HepG2 (cell line): Measurements from ENCODE around the gene CPNE5. TPM values are rescaled to one million over a fixed set of nuclear protein-coding genes. Genes with fewer than 3 reads are reported as not detected.

Experiments
- CENPX ChIP-seq: sonication (generic); formaldehyde crosslinking; IDR thresholded peaks from 2 replicates; pipeline ENCODE4 v1.9.0; 2021; ENCODE audit warnings: mild to moderate bottlenecking, missing genetic modification reagents, moderate library complexity
- HES4 ChIP-seq: sonication (generic); formaldehyde crosslinking; IDR thresholded peaks from 2 replicates; pipeline ENCODE4 v1.9.0; 2021; ENCODE audit warnings: mild to moderate bottlenecking, missing genetic modification reagents, borderline replicate concordance
- HNRNPH1 ChIP-seq: fragments of 200-400 bp; formaldehyde crosslinking; optimal IDR thresholded peaks from 2 replicates; pipeline ENCODE3; 2017; ENCODE audit warnings: mild to moderate bottlenecking, low read depth, low read length
- HOXA5 ChIP-seq: sonication (generic); formaldehyde crosslinking; IDR thresholded peaks from 2 replicates; pipeline ENCODE4 v1.4.0; 2020; ENCODE audit warnings: missing genetic modification reagents
- IKZF1 ChIP-seq: fragments of 450-650 bp; IDR thresholded peaks from 2 replicates; pipeline ENCODE4 v1.7.1; 2016
- MLLT10 ChIP-seq: sonication (generic); formaldehyde crosslinking; IDR thresholded peaks from 2 replicates; pipeline ENCODE4 v1.4.0; 2020; ENCODE audit warnings: missing genetic modification reagents
- NFATC3 ChIP-seq: sonication (generic); formaldehyde crosslinking; IDR thresholded peaks from 2 replicates; pipeline ENCODE4 v1.5.1; 2020; ENCODE audit warnings: mild to moderate bottlenecking, missing genetic modification reagents
- RFX5 ChIP-seq: IDR thresholded peaks from 2 replicates; pipeline ENCODE4 v1.6.1; 2011; ENCODE audit warnings: low read depth, low read length, improper control_type of control experiment
- SCMH1 ChIP-seq: sonication (generic); formaldehyde crosslinking; IDR thresholded peaks from 2 replicates; pipeline ENCODE4 v1.9.0; 2021; ENCODE audit warnings: missing genetic modification reagents, mild to moderate bottlenecking, borderline replicate concordance
- SIX1 ChIP-seq: sonication (generic); formaldehyde crosslinking; IDR thresholded peaks from 2 replicates; pipeline ENCODE4 v1.4.0; 2020; ENCODE audit warnings: missing genetic modification reagents, borderline replicate concordance
- SP1 ChIP-seq, 2 experiments: fragments of 450-650 bp in 1 of 2; sonication (generic) in 1 of 2; formaldehyde crosslinking in 1 of 2; IDR thresholded peaks; 2 replicates each; pipeline versions ENCODE4 v1.4.0 to v1.6.1; 2016 to 2020; ENCODE audit warnings: missing genetic modification reagents in 1 of 2
- TBP ChIP-seq: sonication (generic); formaldehyde crosslinking; IDR thresholded peaks from 2 replicates; pipeline ENCODE4 v1.5.0; 2020; ENCODE audit warnings: missing genetic modification reagents
- YEATS4 ChIP-seq: sonication (generic); formaldehyde crosslinking; IDR thresholded peaks from 2 replicates; pipeline ENCODE4 v1.4.0; 2020; ENCODE audit warnings: missing genetic modification reagents, borderline replicate concordance
- ZMYM2 ChIP-seq: sonication (generic); formaldehyde crosslinking; IDR thresholded peaks from 2 replicates; pipeline ENCODE4 v1.8.0; 2022; ENCODE audit warnings: mild to moderate bottlenecking, missing genetic modification reagents
- ZNF160 ChIP-seq: sonication (generic); formaldehyde crosslinking; IDR thresholded peaks from 2 replicates; pipeline ENCODE4 v1.8.0; 2022; ENCODE audit warnings: mild to moderate bottlenecking, inconsistent platforms, missing genetic modification reagents
- ZNF713 ChIP-seq: sonication (generic); formaldehyde crosslinking; IDR thresholded peaks from 2 replicates; pipeline ENCODE4 v1.4.0; 2020; ENCODE audit warnings: mild to moderate bottlenecking, missing genetic modification reagents
- ZNF737 ChIP-seq: sonication (generic); formaldehyde crosslinking; IDR thresholded peaks from 2 replicates; pipeline ENCODE4 v1.5.0; 2020; ENCODE audit warnings: missing genetic modification reagents, mild to moderate bottlenecking, borderline replicate concordance
- ZNF782 ChIP-seq: sonication (generic); formaldehyde crosslinking; IDR thresholded peaks from 2 replicates; pipeline ENCODE4 v1.4.0; 2020; ENCODE audit warnings: missing genetic modification reagents, mild to moderate bottlenecking, borderline replicate concordance
- polyA plus RNA-seq, 8 experiments: library from polyadenylated mRNA; depleted of rRNA in 3 of 8; stranded (reverse) in 7 of 8; unstranded in 1 of 8; fragments of >200 nt; fragmentation: Illumina TruSeq in 4 of 8; extraction: Trizol in 4 of 8; gene quantifications; 2 replicates each; pipeline versions ENCODE4 v1.2.1 to v1.2.3, GENCODE V29; 2011 to 2016; ENCODE audit warnings: low read depth in 4 of 8, missing spikeins in 1 of 8, mixed read lengths in 1 of 8; ENCODE audit not compliant: insufficient read depth in 1 of 8
- total RNA-seq, 5 experiments: library from RNA; depleted of rRNA; stranded (reverse); fragments of >200 nt; fragmentation: Illumina TruSeq; extraction: Trizol; gene quantifications; 2 replicates each; pipeline ENCODE4 v1.2.3, GENCODE V29; 2016; ENCODE audit warnings: low read depth in 1 of 5
- TF ChIP-seq, protein P1 (sequence below): IDR thresholded peaks from 2 replicates; pipeline ENCODE4 v1.6.1; 2016; ENCODE audit warnings: missing genetic modification reagents, missing compliant biosample characterization
- TF ChIP-seq, protein P2 (sequence below): sonication (generic); formaldehyde crosslinking; IDR thresholded peaks from 2 replicates; pipeline ENCODE4 v1.4.0; 2020; ENCODE audit warnings: missing genetic modification reagents, mild to moderate bottlenecking, borderline replicate concordance
- TF ChIP-seq, protein P3 (sequence below): sonication (generic); formaldehyde crosslinking; IDR thresholded peaks from 2 replicates; pipeline ENCODE4 v1.8.0; 2022; ENCODE audit warnings: mild to moderate bottlenecking, missing genetic modification reagents, moderate library complexity
- TF ChIP-seq, protein P4 (sequence below): IDR thresholded peaks from 2 replicates; pipeline ENCODE4 v1.6.1; 2016; ENCODE audit warnings: missing compliant biosample characterization, missing genetic modification reagents, borderline replicate concordance
- TF ChIP-seq, protein P5 (sequence below): sonication (generic); formaldehyde crosslinking; IDR thresholded peaks from 2 replicates; pipeline ENCODE4 v1.8.0; 2022; ENCODE audit warnings: mild to moderate bottlenecking, missing genetic modification reagents
- TF ChIP-seq, protein P6 (sequence below): IDR thresholded peaks from 2 replicates; pipeline ENCODE4 v1.6.1; 2018; ENCODE audit warnings: missing genetic modification reagents, mild to moderate bottlenecking, missing compliant biosample characterization

Gene CPNE5
- total and polyA plus RNA-seq, 2 of the 13 experiments (the other 11 are each of a cell fraction or from before 2014, with no cell fraction given): 0.16 TPM; not detected in 1

DNA sequence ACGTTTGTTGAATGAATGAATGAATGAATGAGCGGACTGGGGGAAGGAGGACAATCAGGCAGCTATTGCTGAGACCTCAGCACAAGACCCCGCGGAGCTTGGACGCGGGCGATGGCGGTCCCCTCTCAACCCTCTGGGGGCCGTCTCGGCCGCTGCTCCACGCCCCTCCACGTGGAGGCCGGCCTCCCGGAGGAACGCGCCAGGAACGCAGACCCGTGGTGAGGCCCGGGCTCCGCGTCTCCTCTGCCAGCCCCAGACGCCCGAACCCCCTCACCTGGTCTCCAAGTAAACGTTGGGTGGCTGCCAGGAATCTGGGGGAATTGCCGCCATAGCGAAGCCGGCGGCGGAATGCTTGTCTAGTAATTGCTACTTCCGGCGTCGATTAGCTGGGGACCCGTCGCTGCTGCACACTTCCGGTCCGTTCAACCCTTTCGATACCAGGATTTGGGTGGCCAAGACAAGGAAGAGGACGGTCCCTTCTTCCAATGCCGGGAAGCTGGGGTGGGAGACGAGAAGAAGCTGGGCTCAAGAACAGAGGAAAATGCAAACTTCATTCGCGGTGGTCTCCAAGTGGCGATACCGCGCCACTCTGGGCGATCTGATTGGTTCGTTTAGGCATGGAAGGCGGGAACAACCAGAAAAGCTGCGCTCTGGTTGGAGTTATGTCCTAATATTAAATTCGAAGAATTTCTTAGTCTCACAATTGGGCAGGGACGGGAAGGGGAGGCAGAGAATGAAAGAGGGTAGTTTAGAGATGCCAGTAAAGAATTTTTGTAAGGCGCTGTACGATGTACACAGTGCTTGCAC is 35.4 kb upstream of the CPNE5 start, which contains the start of gene PPIL1 (continued):
- TF ChIP-seq, protein P1, sequence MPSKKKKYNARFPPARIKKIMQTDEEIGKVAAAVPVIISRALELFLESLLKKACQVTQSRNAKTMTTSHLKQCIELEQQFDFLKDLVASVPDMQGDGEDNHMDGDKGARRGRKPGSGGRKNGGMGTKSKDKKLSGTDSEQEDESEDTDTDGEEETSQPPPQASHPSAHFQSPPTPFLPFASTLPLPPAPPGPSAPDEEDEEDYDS (CRISPR knock-in tag): peak; percentile 91
- TF ChIP-seq, protein P2, sequence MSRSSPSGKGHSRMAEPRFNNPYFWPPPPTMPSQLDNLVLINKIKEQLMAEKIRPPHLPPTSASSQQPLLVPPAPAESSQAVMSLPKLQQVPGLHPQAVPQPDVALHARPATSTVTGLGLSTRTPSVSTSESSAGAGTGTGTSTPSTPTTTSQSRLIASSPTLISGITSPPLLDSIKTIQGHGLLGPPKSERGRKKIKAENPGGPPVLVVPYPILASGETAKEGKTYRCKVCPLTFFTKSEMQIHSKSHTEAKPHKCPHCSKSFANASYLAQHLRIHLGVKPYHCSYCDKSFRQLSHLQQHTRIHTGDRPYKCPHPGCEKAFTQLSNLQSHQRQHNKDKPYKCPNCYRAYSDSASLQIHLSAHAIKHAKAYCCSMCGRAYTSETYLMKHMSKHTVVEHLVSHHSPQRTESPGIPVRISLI (CRISPR knock-in tag): no peak; the same call in 1 of the 2 replicates
- TF ChIP-seq HOXA5 (CRISPR knock-in tag) (peak; percentile 76), HES4 (CRISPR knock-in tag) (peak; percentile 90; the same call in 1 of the 2 replicates), ZNF713 (CRISPR knock-in tag) (no peak), MLLT10 (CRISPR knock-in tag) (no peak), RFX5 (peak; percentile 5; the same call in 1 of the 2 replicates), NFATC3 (no peak; the same call in 1 of the 2 replicates), ZMYM2 (CRISPR knock-in tag) (no peak), YEATS4 (peak; percentile 100), SCMH1 (CRISPR knock-in tag) (no peak), IKZF1 (no peak), ZNF782 (0 out of 2 replicates have a peak, but pooled peaks have one; percentile 74), ZNF737 (CRISPR knock-in tag) (peak; percentile 79; the same call in 1 of the 2 replicates), ZNF160 (CRISPR knock-in tag) (peak; percentile 80), SIX1 (CRISPR knock-in tag) (peak; percentile 37; the same call in 1 of the 2 replicates), CENPX (CRISPR knock-in tag) (no peak), HNRNPH1 (no peak), SP1 (IDR thresholded peaks at IDR 0.05) (no peak), SP1 (CRISPR knock-in tag; IDR thresholded peaks at IDR 0.05) (peak; percentile 80), TBP (CRISPR knock-in tag) (no peak)
- TF ChIP-seq, protein P3, sequence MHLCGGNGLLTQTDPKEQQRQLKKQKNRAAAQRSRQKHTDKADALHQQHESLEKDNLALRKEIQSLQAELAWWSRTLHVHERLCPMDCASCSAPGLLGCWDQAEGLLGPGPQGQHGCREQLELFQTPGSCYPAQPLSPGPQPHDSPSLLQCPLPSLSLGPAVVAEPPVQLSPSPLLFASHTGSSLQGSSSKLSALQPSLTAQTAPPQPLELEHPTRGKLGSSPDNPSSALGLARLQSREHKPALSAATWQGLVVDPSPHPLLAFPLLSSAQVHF (CRISPR knock-in tag): no peak
- TF ChIP-seq, protein P4, sequence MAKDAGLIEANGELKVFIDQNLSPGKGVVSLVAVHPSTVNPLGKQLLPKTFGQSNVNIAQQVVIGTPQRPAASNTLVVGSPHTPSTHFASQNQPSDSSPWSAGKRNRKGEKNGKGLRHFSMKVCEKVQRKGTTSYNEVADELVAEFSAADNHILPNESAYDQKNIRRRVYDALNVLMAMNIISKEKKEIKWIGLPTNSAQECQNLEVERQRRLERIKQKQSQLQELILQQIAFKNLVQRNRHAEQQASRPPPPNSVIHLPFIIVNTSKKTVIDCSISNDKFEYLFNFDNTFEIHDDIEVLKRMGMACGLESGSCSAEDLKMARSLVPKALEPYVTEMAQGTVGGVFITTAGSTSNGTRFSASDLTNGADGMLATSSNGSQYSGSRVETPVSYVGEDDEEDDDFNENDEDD (CRISPR knock-in tag): no peak; the same call in 1 of the 2 replicates
- TF ChIP-seq, protein P5, sequence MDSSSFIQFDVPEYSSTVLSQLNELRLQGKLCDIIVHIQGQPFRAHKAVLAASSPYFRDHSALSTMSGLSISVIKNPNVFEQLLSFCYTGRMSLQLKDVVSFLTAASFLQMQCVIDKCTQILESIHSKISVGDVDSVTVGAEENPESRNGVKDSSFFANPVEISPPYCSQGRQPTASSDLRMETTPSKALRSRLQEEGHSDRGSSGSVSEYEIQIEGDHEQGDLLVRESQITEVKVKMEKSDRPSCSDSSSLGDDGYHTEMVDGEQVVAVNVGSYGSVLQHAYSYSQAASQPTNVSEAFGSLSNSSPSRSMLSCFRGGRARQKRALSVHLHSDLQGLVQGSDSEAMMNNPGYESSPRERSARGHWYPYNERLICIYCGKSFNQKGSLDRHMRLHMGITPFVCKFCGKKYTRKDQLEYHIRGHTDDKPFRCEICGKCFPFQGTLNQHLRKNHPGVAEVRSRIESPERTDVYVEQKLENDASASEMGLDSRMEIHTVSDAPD (CRISPR knock-in tag): no peak; the same call in 1 of the 2 replicates
- TF ChIP-seq, protein P6, sequence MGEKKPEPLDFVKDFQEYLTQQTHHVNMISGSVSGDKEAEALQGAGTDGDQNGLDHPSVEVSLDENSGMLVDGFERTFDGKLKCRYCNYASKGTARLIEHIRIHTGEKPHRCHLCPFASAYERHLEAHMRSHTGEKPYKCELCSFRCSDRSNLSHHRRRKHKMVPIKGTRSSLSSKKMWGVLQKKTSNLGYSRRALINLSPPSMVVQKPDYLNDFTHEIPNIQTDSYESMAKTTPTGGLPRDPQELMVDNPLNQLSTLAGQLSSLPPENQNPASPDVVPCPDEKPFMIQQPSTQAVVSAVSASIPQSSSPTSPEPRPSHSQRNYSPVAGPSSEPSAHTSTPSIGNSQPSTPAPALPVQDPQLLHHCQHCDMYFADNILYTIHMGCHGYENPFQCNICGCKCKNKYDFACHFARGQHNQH (CRISPR knock-in tag): peak; percentile 95
